WI38 (cell line): ENCODE measurements around the gene NAV2.

Source experiments
- H3K4me3 ChIP-seq: 2 replicates; pipeline ENCODE4 v1.5.1; 2011; ENCODE audit warnings: low read depth, mild to moderate bottlenecking, control low read depth, low read length
- CTCF ChIP-seq: IDR thresholded peaks from 2 replicates; pipeline ENCODE4 v1.5.1; 2012; ENCODE audit warnings: low read depth, mild to moderate bottlenecking, control low read depth, low read length

Gene NAV2

GRCh38 chr11:19672586-19673206 is 39.9 kb upstream of the NAV2 start:
- H3K4me3 ChIP-seq = no peak overlapping the region
- no peak for TF ChIP-seq CTCF

GRCh38 chr11:19673924-19674729 is 38.5 kb upstream of the NAV2 start:
- no peak overlapping the region for H3K4me3 ChIP-seq
- no peak for TF ChIP-seq CTCF

- H3K4me3 ChIP-seq = no peak overlapping the region
- no peak for TF ChIP-seq CTCF
These were observed 37.8 kb upstream of the NAV2 start for GRCh38 chr11:19674836-19675235.

- no peak for TF ChIP-seq CTCF
- no peak overlapping the region for H3K4me3 ChIP-seq
These were observed 37.2 kb upstream of the NAV2 start for GRCh38 chr11:19675397-19675796.

GRCh38 chr11:19676475-19677380 is 35.9 kb upstream of the NAV2 start:
- no peak overlapping the region for H3K4me3 ChIP-seq
- TF ChIP-seq CTCF = no peak

- H3K4me3 ChIP-seq = no peak overlapping the region
- no peak for TF ChIP-seq CTCF
These were observed 35.1 kb upstream of the NAV2 start for GRCh38 chr11:19677381-19678080.
